Medulla oblongata (tissue), 1 donor: ENCODE data around the gene MRPL52.
A peak's percentile ranks its signal among the peaks of the same experiment; 100 is the strongest.
"Not testable (repeated sequence)": the region's sequence is repeated elsewhere in the genome, so short reads cannot be mapped to it uniquely, and the experiment has no call there.

Source experiments
- DNase-seq: peaks from one replicate; pipeline ENCODE4 v3.0.0-alpha.2; 2015; ENCODE audit errors: extremely low spot score

The MRPL52 gene

DNA sequence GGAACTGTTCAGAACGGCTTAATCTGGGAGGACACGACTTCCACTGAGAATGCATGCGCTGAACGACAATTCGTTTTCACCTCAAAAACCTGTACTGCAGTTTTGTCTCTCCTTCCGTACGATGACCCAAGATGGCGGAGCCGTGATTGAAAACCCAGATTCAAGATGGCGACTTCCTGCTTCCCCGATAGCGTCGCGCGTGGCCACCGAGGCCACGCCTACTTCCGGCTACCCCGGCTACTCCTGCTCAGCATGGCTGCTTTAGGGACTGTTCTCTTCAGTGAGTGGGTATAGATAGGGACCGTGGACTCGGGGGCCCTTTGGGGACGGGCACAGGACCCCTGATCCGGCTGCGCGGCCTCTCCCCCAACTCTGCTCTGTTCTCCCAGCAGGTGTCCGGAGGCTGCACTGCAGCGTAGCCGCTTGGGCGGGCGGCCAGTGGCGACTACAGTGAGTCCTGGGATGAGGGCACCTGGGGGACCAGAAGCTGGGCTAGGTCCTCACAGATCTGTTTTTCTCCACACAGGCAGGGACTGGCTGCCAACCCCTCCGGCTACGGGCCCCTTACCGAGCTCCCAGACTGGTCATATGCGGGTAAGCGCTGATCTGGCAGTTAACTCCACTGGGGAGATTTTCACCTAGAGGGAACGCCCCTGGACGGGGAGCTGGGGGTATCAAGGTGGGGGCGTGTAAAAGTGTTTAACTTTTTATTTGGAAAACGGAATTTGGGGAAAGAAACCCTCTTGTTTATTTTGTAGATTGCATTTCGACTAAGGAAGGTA is at the start of gene MRPL52:
MRPL52 (plus strand) TSS at position 227 of the 782 bp plus-strand sequence; CDS start at position 253, 26 bp downstream.
- DNase-seq = peak; percentile 96

DNA sequence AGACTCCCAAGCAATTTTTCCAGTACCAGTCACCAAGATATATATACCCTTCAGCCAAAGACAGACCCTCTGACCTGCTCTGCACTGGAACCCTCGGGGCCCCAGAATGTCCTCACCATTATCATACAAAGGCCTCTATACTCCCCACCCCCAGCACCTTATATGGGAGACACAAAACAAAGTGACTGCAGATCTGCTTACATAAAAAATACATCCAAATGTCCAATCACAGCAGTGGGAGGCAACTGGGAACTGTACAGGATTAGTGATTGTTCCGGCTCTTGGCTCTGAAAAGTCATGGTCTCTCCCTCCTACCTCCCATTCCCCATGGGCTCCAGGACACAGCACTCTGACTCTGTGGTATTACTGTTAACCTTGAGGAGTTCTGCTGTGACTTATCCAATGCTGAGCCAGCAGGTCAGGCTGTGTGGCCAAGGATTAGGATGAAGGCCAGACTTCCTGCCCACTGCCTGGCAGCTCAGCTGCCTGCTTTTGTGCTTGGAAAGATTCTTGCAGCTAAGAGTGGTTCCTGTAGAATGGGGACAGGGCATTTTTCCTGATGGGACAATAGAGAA is 49.5 kb upstream of the MRPL52 start:
- DNase-seq = peak; percentile 42

DNA sequence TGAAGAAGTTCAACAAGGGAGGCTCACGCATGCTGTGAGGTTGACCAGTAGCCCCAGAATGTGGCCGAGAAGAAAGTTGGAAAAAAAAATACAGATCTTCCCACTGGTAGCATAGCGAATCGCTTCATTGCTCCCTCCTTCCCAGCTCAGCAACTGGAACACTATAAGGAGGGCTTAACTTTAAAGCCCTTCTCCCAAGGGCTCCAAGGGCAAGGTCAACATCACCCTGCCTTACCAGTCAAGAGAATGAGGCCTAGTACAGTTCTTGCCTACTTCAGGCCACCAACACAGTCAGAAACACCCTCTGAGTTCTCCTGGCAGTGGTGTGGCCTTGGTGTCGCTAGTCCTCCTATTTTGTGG is 48.8 kb upstream of the MRPL52 start:
- no peak for DNase-seq

DNA sequence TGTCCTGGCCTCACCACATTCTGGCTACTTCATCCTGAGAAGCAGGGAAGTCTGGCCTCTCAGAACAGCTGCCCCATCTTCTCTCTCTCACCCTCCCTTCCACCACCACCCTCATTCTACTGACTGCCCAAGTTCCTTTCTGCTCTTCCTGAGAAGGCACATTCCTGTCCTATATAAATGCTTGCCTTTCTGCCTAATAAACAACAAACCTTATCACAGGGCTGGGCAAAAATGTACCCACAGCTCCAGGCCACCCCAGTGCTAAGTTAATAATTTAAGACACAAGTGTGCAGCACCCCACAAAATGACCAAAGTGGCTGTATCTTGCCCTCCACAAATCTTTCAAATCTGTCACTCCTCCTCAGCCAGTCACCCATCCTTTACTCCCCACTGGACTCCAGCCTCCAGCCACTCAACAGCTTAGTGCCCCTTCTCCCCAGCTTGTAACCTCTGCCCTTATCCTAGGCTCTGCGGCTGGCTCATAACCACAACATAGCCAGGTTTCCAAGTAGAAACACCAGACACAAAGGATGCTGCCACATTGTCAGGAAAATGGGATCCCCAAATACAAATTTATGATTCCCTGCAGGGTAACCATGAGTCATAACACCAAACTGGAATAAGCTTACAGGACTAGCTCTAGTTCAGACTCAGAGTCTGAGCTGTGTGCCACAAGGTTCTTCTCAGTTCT is 48.2 kb upstream of the MRPL52 start:
- no peak for DNase-seq

DNA sequence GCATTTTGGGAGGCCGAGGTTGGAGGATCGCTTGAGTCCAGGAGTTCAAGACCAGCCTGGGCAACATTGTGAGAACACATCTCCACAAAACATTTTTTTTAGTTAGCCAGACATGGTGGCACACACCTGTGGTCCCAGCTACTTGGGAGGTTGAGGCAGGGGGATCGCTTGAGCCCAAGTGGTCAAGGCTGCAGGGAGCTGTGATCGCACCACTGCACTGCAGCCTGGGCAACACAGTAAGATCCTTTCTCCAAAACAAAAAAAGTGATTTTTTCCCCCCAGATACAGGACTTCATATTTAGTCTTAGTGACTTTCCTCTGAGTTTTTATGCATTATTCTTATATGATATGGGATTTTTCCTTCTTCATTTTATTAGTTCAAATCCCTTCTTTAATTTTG is 43.0 kb upstream of the MRPL52 start:
- DNase-seq = no peak

DNA sequence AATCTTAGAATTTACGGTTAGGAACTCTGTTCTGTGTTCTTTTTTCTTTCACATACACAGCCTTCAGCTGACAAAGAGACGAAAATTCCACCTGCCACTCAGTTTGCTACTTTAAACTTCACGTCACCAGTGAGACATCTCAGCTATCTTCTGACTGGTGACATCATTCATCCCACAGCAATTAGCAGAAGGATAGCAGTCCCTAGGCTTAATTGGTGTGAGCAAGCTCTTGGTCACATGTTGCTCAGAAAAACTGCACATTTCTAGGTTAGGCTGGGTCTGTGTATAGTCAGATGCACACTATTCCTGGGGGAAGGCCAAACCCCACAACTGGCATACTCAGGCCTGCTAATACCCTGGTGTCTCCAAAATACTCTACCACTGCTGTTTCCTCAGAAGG is 38.4 kb upstream of the MRPL52 start:
- DNase-seq = no peak

DNA sequence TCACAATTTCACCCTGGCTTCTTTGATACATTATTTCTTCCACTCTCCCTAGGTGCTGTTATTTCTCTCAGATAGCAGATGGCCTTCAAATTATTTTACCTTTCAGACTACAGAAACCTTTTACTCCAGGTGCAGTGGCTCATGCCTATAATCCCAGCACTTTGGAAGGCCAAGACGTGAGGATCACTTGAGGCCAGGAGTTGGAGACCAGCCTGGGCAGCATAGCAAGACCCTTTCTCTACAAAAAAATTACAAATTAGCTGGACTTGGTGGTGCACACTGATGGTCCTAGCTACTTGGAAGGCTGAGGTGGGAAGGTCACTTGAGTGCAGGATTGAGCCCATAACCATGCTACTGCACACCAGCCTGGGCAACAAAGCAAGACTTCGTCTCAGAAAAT is 37.5 kb upstream of the MRPL52 start:
- DNase-seq = no peak

DNA sequence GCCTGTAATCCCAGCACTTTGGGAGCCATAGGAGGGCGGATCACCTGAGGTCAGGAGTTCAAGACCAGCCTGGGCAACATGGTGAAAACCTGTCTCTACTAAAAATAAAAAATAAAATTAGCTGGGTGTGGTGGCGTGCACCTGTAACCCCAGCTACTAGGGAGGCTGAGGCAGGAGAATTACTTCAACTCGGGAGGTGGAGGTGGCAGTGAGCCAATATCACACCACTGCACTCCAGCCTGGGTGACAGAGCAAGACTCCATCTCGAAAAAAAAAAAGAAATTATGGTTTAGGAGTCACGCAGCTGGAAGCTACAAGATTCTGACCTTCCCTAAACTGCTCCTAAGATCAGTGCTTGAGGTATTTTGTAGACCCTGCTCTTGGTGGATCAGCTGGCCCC is 36.1 kb upstream of the MRPL52 start:
- not testable (repeated sequence) for DNase-seq

DNA sequence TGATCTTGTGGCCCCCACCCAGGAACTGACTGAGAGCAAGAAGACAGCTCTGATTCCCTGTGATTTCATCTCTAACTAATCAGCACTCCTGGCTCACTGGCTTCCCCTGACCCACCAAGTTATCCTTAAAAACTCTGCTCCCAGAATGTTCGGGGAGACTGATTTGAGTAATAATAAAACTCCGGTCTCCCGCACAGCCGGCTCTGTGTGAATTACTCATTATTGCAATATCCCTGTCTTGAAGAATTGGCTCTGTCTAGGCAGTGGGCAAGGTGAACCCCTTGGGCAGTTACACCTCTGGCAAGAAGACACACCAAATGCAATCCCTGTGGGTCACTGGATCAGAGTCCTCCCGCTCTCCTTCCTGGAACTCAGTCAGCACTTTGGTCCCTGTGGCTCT is 35.7 kb upstream of the MRPL52 start:
- no peak for DNase-seq

DNA sequence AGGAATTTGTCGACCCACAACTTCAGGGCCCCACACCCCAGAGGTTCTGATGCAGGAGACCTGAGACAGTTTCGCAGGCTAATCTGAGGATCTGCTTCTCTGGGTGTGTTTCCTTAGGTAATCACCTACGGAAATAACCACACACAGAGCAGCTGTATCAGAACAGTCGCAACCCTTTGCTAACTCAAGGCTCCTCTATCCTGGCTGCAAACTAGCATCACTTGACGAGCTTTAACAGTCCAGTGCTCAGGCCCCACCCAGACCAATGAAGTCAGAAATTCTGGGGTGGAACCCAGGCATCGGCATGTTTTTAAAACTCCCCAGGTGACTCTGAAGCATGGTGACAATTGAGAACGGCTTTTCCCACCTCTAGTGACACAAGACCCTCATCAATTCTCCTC is 35.1 kb upstream of the MRPL52 start:
- no peak for DNase-seq

DNA sequence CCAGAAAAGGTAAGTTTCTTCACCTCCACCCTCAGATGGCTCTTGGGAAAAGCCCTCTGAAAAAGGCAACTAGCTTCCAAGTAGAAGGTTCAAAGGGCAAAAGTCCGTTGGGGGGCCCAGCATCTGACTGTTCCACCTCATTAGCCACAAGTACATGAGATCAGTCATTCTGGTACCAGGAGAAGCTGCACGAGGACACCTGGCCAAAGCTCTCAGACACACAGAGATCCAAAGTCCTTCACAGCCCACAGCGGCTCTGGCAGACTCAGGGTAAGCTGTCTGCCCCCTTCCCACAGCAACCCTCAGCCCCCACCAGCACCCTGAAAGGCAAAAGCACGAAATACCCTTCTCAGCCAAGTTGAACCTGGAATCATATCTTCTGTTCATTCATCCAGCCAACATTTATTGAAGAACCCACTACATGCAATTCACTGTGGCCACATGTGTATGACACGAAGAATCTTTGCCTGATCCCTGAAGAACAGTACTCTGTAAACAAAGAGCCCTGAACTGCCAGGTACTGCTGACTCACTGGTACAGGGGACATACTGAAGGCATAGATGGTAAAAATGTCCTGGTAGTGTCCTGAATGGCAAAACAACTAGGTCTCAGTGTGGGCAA is 33.5 kb upstream of the MRPL52 start:
- no peak for DNase-seq

DNA sequence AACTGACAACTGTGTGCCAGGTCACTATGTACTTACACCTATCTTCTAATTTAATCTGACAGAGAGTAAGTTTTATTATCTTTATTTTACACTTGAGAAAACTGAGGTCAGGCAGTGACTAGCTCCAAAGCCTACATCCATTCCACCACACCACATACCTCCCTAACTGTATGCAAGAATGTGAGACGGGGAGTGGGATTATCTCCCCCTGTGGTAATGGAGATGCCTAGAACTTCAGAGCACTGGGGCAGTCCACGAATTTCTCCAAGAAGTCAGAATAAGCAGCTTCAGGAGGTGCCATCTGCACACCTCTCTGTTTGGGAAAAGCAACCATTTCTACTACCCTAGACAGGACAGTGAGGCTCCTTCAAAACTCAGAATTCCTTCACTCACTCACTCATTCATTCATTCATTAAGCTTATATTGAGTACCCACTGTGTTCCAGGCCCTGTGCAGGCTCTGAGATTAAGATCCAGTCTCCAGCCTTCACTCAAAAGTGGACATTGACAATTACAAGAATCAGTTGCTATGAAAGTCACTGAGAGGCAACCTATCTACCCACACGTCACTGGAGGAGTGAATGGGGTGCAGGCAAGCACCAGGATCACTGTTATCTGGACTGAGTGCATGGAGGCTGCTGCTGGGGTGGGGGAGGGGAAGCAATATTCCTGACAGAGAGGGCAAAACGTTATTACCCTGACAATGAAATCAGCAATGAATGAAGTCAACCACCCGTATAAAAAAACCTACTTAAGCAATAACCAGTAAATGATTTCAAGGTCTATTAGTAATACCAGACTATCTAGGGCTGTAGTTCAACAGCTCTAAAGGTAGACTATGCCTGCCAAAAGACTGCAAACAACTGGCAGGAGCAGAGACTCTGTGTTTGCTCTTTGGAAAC is 32.4 kb upstream of the MRPL52 start:
- DNase-seq = no peak

DNA sequence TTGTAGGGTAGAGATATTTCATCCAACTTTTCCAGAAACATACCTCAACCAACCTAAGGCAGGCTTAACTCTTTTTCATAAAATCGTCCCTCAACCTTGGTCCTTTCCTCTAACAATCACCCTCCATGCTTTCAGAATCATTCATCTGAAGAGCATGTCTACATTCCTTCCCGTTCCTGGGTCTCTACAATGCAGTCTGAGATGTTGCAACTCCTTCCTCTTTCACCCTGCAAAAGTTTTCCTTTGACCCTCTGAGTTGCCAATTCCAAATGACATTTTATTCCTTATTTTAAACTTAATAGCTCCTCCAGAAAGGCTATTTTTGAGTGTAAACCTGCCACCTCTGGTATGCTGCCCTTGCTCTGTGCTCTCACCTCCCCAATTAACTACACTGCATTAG is 31.2 kb upstream of the MRPL52 start:
- no peak for DNase-seq

DNA sequence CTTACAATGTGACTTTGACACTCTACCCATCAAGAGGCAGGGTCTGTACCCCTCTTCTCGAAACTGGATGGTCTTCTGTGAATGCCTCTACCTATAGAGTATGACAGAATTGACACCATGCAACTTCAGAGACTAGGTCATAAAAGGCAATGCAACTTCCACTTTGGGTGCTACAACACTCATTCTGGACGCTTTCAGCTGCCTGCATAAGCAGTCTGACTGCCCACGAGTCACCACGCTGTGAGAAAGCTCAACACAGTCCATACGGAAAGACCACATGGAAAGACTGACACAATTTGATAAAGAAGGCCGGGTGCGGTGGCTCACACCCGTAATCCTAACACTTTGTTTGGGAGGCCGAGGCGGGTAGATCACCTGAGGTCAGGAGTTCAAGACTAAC is 29.3 kb upstream of the MRPL52 start:
- DNase-seq = no peak

DNA sequence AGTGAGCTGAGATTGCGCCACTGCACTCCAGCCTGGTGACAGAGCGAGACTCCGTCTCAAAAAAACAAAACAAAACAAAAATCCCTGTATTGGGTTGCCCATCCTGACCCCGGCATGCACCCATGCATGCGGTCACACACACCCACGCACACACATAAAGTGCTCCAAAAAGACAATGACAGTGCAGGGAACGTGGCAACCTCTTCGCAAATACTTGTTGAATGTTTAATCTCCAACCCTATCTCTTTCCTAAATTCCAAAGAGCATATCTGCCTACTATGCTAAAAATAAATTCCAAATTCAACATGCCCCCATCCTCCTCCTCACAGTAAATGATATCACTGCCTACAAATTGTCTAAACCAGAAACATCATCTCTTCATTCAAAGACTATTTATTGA is 28.0 kb upstream of the MRPL52 start:
- DNase-seq = no peak

DNA sequence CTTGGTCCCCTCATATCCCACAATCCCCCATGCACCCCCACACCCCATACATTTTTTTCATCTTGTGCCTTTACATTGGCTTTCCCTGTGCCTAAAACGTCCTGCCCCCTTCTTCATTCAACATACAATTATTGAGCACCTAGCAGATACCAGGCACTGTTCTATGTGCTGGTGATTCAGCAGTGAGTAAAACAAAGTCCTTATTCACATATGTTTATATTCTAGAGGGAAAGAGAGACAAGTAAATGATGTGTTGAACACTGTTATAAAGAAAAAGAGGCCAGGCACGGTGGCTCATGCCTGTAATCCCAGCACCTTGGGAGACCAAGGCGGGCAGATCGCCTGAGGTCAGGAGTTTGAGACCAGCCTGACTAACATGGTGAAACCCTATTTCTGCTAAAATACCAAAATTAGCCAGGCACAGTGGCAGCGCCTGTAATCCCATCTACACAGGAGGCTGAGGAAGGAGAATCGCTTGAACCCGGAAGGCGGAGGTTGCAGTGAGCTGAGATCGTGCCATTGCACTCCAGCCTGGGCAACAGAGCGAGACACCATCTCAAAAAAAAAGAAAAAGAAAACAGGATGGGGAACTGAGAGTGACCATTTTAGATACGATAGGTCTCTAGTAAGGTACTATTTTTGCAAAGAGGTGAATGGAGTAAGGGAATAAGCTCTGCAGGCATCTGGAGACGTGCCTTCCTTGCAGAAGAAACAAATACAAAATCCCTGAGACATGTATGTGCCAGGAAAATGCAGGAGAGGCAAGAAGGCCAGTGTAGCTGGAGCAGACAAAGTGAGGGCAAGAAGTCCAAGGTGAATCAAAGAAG is 26.6 kb upstream of the MRPL52 start:
- DNase-seq = no peak

DNA sequence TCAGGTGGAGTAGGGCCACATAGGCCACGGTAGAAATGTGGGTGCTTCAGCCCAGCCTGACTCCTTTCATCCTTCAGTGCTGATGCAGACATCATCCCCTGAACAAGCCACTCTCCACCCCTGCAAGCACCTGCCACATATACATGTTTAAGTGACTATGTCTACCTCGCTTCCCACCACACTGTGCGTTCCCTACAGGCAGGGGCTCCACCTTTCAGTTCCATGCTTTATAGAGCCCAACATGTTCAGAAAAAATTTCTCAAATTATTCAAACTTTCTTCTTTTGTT is 26.1 kb upstream of the MRPL52 start:
- no peak for DNase-seq

DNA sequence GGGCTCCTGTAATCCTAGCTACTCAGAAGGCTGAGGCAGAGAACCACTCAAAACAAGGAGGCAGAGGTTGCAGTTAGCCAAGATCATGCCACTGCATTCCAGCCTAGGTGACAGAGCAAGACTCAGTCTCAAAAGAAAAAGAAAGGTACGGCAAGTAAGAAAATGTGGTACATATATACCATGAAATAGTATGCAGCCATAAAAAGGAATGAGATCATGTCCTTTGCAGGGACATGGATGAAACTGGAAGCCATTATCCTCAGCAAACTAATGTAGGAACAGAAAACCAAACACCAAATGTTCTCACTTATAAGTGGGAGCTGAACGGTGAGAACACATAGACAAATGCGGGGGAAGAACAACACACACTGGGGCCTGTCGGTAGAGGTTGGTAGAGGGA is 24.5 kb upstream of the MRPL52 start:
- not testable (repeated sequence) for DNase-seq

DNA sequence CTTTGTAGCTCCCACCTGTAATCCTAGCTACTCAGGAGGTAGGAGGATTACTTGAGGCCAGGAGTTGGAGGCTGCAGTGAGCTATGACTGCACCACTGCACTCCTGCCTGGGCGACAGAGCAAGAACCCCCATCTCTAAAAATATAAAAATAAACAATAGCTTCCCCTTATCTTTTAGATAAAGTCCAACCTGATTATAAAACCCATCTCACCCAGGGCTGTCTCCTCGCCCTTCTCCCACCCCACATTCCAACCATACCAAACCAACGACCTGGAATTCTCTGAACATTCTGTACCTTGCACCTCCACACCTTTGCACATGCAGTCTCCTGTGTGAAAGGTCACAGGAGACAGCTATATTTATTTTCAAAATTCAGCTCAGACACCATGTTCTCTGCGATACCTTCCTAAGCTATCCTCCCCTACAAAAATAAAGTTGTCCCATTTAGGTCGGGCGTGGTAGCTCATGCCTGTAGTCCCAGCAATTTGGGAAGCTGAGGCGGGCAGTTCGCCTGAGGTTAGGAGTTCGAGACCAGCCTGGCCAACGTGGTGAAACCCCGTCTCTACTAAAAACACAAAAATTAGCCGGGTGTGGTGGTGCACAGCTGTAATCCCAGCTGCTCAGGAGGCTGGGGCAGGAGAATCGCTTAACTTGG is 22.1 kb upstream of the MRPL52 start:
- no peak for DNase-seq

DNA sequence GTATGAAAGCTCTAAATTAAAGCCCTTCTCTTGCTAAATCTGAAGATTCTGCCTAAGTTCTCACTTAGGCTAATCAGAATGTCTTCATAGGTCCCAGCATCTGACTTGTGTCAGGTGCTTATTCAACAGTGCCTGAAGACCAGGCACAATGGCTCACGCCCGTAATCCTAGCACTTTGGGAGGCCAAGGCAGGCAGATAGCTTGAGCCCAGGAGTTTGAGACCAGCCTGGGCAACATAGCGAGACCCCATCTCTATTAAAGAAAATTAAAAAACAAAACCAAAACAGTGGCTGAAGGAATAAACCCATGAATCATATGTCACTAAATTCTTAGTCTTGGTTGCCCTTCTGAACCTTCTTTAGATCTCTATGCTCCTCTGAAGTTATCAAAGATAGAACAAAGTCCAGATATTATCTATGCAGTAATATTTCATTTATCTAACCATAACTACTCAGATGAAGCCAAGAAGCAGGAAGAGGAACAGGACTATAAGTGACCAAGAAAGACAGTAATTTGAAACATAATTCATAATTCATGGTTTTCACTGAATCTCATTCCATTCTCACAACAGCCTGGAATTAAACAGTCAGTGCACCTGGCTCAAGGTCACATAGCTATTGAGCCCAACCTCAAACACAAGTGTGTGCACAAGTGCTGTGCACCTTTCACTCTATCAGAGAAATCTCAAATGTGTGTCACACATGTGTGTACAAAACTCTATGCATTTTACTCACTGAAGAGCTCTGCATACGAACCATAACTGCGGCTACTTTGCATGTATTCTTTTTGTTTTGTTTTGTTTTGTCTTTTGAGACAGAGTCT is 21.1 kb upstream of the MRPL52 start:
- DNase-seq = no peak
